ENCODE measurements around the gene ZNF133.

DNA sequence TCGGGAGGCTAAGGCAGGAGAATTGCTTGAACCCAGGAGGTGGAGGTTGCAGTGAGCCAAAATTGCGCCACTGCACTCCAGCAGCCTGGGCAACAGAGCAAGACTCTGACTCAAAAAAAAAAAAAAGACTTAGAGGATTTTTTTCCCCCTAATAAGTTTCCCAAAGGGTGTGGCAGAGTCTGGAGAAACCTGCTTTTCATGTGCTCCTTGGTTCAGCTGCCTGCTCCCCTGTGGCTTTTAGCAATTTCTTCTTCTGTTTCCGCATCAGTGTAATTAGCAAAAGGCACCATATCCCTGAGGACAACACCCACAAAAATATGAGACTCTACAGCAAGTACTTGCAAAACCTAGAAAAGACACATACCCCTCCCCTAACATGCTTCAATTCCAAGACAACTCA, 28.6 kb upstream of the ZNF133 start:
- TF ChIP-seq EZH2 (IDR thresholded peaks at IDR 0.05; ENCODE audit: borderline replicate concordance, low read depth, low read length, severe bottlenecking) (no peak), POLR2A (IDR thresholded peaks at IDR 0.05; ENCODE audit: low read depth, low read length) (no peak), GATA2 (IDR thresholded peaks at IDR 0.05; ENCODE audit: insufficient read depth, insufficient read length, low read depth, low read length) (no peak), POLR2AphosphoS5 (IDR thresholded peaks at IDR 0.05; ENCODE audit: insufficient read depth, low read depth, low read length) (no peak), MYC (IDR thresholded peaks at IDR 0.05; ENCODE audit: low read depth, low read length) (no peak), FOS (IDR thresholded peaks at IDR 0.05; ENCODE audit: borderline replicate concordance, insufficient read depth, low read length) (no peak), JUN (IDR thresholded peaks at IDR 0.05; ENCODE audit: borderline replicate concordance, insufficient read depth, insufficient read length, low read depth) (no peak)
- TF ChIP-seq, protein P1, sequence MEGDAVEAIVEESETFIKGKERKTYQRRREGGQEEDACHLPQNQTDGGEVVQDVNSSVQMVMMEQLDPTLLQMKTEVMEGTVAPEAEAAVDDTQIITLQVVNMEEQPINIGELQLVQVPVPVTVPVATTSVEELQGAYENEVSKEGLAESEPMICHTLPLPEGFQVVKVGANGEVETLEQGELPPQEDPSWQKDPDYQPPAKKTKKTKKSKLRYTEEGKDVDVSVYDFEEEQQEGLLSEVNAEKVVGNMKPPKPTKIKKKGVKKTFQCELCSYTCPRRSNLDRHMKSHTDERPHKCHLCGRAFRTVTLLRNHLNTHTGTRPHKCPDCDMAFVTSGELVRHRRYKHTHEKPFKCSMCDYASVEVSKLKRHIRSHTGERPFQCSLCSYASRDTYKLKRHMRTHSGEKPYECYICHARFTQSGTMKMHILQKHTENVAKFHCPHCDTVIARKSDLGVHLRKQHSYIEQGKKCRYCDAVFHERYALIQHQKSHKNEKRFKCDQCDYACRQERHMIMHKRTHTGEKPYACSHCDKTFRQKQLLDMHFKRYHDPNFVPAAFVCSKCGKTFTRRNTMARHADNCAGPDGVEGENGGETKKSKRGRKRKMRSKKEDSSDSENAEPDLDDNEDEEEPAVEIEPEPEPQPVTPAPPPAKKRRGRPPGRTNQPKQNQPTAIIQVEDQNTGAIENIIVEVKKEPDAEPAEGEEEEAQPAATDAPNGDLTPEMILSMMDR (IDR thresholded peaks at IDR 0.05; ENCODE audit: extremely low read depth in 1 of 2, insufficient read depth in 1 of 2, low read depth in 1 of 2, low read length in 2 of 2), result no peak

Data from endothelial cell of umbilical vein (primary cell).